ENCODE results near the gene FCMR.
"Not testable (repeated sequence)": the region's sequence is repeated elsewhere in the genome, so short reads cannot be mapped to it uniquely, and the experiment has no call there.

The FCMR gene

GRCh38 chr1:206940588-206940936, 18.8 kb upstream of the FCMR start:
- DNase-seq (ENCODE audit: insufficient read length, low spot score) = no peak
- no peak for FAIRE-seq
- no peak for TF ChIP-seq POLR2A (IDR thresholded peaks at IDR 0.05; ENCODE audit: low read depth, low read length)

DNA sequence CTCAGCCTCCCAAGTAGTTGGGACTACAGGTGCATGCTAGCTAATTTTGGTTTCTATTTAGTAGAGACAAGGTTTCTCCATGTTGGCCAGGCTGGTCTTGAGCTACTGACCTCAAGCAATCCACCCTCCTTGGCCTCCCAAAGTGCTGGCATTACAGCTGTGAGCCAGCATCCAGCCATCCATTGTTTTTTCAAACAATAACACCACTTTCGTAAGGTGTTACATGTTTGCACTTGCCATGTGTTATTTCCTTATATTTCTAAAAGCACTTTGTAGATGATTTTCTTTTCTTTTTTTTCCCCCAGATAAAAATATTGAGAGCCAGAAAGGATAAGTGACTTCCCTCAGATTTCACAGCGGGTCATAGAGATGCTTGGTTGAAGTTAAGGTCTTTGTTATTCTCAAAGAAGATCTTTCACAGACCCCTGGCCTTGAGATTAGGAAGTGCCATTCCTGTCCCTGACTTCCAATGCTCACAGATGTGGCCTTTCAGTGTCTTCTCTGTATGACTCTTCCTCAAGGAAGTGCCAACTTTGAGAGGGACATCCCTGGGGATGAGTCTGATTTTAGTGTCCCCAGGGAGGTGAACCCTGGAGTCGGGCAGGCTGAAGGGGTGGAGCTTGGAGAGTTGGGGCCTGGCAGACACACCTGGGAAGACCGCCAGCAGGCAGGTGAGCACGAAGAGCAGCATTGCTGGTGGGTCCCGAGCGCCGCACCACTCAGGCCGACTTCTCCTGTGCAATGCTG, 18.3 kb upstream of the FCMR start:
- DNase-seq (ENCODE audit: insufficient read length, low spot score) (no peak), FAIRE-seq (no peak)
- no peak for TF ChIP-seq POLR2A (IDR thresholded peaks at IDR 0.05; ENCODE audit: low read depth, low read length)

GRCh38 chr1:206939131-206939530, 17.4 kb upstream of the FCMR start:
- DNase-seq (ENCODE audit: insufficient read length, low spot score) (no peak), FAIRE-seq (no peak)
- TF ChIP-seq POLR2A (IDR thresholded peaks at IDR 0.05; ENCODE audit: low read depth, low read length) = no peak

GRCh38 chr1:206937425-206937824, 15.7 kb upstream of the FCMR start:
- TF ChIP-seq POLR2A (IDR thresholded peaks at IDR 0.05; ENCODE audit: low read depth, low read length) = no peak
- FAIRE-seq (no peak), DNase-seq (ENCODE audit: insufficient read length, low spot score) (no peak)

GRCh38 chr1:206935491-206936067, 13.8 kb upstream of the FCMR start:
- FAIRE-seq (no peak), DNase-seq (ENCODE audit: insufficient read length, low spot score) (peak; percentile 20)
- TF ChIP-seq POLR2A (IDR thresholded peaks at IDR 0.05; ENCODE audit: low read depth, low read length) = no peak

GRCh38 chr1:206933333-206933945, 11.7 kb upstream of the FCMR start:
- TF ChIP-seq POLR2A (IDR thresholded peaks at IDR 0.05; ENCODE audit: low read depth, low read length) = no peak
- DNase-seq (ENCODE audit: insufficient read length, low spot score) (peak; percentile 32), FAIRE-seq (no peak)

DNA sequence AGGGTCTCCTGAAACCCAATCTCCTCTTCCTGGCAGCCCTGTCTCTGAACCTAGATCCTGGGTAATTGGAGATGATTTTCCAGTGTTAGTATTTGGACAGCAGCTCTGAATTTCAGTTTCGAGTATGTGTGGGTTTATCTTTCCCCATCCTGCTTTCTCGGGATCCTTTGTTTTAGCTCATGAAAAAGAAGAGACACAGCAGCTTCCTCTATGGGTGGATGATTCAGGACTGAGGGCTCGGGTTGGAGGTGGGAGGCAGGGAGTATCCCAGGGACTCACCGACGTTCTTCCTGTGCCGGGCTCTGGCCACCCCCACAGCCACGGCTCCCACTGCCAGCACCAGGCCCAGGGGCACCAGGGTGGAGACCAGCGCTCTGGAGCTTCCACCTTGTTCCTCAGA, 10.4 kb upstream of the FCMR start:
- no peak for FAIRE-seq
- no peak for TF ChIP-seq POLR2A (IDR thresholded peaks at IDR 0.05; ENCODE audit: low read depth, low read length)
- DNase-seq (ENCODE audit: insufficient read length, low spot score) = no peak

DNA sequence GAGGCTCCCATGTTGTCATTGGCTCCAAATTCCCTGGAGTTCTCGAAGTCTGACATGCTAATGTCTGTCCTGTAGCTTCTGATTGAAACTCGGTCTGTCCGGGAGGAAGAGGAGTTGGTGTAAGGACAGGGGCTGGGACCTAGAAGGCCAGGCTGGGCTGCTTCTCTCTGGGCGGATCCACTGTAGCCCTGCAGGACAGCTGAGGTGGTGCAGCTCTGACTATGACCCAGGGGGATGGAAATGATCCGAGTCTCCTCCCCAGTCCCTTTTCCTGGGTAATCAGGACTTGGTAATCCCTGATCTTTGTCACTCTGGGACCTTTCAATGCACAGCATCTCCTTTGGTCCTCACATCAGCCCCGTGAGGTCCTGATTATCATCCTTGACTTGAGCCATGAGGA, 10.0 kb upstream of the FCMR start:
- FAIRE-seq (no peak), DNase-seq (ENCODE audit: insufficient read length, low spot score) (no peak)
- TF ChIP-seq POLR2A (IDR thresholded peaks at IDR 0.05; ENCODE audit: low read depth, low read length) = no peak

GRCh38 chr1:206930210-206930798, 8.6 kb upstream of the FCMR start:
- no peak for DNase-seq (ENCODE audit: insufficient read length, low spot score)
- TF ChIP-seq POLR2A (IDR thresholded peaks at IDR 0.05; ENCODE audit: low read depth, low read length) = no peak
- no peak for FAIRE-seq

GRCh38 chr1:206929524-206929923, 7.8 kb upstream of the FCMR start:
- DNase-seq (ENCODE audit: insufficient read length, low spot score) (no peak), FAIRE-seq (no peak)
- TF ChIP-seq POLR2A (IDR thresholded peaks at IDR 0.05; ENCODE audit: low read depth, low read length) = no peak

GRCh38 chr1:206926286-206926685, 4.5 kb upstream of the FCMR start:
- no peak for TF ChIP-seq POLR2A (IDR thresholded peaks at IDR 0.05; ENCODE audit: low read depth, low read length)
- FAIRE-seq = no peak

DNA sequence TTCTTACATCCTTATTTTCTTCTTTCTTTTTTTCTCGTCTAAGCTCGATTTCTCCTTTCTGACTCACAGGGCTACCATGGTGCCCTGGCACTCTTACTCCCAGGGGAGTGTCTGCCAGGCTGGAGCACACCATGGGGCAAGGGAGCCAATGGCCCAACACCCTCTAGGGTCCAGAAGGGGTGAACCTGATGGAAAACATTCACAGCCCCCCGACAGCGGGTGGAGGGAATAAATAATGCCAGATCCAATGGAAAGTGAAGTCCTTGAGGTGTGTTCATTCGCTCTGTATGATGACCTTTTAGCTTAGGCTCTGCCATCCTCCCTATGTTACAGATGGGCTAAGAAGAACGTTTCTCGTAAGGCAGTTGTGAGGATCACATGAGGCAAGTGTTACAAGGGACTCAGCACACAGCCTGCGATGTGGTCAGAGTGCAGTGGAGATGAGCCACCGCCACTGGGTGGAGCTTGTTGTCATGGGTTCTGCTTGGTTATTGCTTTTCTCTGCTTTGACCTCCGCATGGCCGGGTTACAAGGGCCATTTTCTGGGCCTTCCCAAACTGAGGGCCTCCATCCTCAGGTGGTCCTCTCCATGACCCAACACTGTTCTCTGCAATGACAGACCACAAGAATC, 3.5 kb upstream of the FCMR start:
- TF ChIP-seq POLR2A (IDR thresholded peaks at IDR 0.05; ENCODE audit: low read depth, low read length) = no peak
- FAIRE-seq (no peak), DNase-seq (ENCODE audit: insufficient read length, low spot score) (no peak)

More at GRCh38 chr1:206926286-206926685, 4.5 kb upstream of the FCMR start:
- DNase-seq (ENCODE audit: insufficient read length, low spot score) = no peak

- TF ChIP-seq POLR2A (IDR thresholded peaks at IDR 0.05; ENCODE audit: low read depth, low read length) = no peak
- FAIRE-seq (no peak), DNase-seq (ENCODE audit: insufficient read length, low spot score) (no peak)
Observed at GRCh38 chr1:206924592-206925105, 2.9 kb upstream of the FCMR start.

GRCh38 chr1:206923961-206924557, 2.3 kb upstream of the FCMR start:
- not testable (repeated sequence) for FAIRE-seq; DNase-seq (ENCODE audit: insufficient read length, low spot score)

Measured in H54 (cell line).